ACC112 (cell line): Measurements from ENCODE around the gene AMDHD2.

ENCODE experiments used
- H2AFZ ChIP-seq: fragments of 200-600 bp; sonication (generic); one replicate; pipeline ENCODE4 v1.6.0; 2017; ENCODE audit warnings: antibody characterized with exemption, low read length; ENCODE audit not compliant: unreplicated experiment
- H3K27ac ChIP-seq: fragments of 200-600 bp; sonication (generic); 2 replicates; pipeline ENCODE4 v1.5.1; 2014; ENCODE audit warnings: low read depth, mild to moderate bottlenecking, antibody characterized with exemption, low read length, moderate library complexity
- H3K27me3 ChIP-seq: fragments of 200-600 bp; sonication (generic); 2 replicates; pipeline ENCODE4 v1.6.1; 2014; ENCODE audit warnings: mild to moderate bottlenecking, antibody characterized with exemption, low read length, moderate library complexity, mixed read lengths; ENCODE audit not compliant: insufficient read depth
- H3K36me3 ChIP-seq: fragments of 200-600 bp; sonication (generic); 2 replicates; pipeline ENCODE4 v1.6.1; 2016; ENCODE audit warnings: mild to moderate bottlenecking, antibody characterized with exemption, low read length, moderate library complexity, mixed read lengths; ENCODE audit not compliant: insufficient read depth
- H3K4me1 ChIP-seq: fragments of 200-600 bp; sonication (generic); one replicate; pipeline ENCODE4 v1.6.1; 2016; ENCODE audit warnings: low read length, mixed read lengths; ENCODE audit not compliant: insufficient read depth, unreplicated experiment, control insufficient read depth
- H3K4me3 ChIP-seq: fragments of 200-600 bp; sonication (generic); 2 replicates; pipeline ENCODE4 v1.5.1; 2014; ENCODE audit warnings: mild to moderate bottlenecking, low read depth, low read length
- H3K79me2 ChIP-seq: fragments of 200-600 bp; sonication (generic); one replicate; pipeline ENCODE4 v1.6.0; 2016; ENCODE audit warnings: low read length; ENCODE audit not compliant: control insufficient read depth, unreplicated experiment, insufficient read depth

The AMDHD2 gene

DNA sequence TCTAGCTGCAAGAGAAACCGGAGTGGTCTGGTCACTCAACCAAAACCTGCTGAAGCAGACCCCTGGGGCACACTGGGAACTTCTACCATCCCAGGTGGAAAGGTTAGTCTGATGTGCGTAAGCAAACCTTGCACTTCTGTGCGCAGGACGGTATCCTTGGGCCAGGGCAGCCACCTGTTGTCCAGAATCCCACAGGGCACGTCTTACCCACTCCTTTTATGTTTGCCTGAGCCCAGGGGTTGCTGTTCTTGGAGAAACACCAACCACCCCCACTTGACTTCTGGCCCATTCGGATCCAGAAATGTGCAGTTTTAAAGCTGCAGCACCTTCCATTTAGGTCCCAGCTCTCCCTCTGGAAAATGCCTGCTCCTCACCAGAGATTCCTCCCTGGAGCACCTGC, 26.6 kb upstream of the AMDHD2 start:
- H3K36me3 ChIP-seq: 0 out of 2 replicates have a peak, but pooled peaks cover 4% of the 10 kb centered on the region
- no peak overlapping the region for H2AFZ ChIP-seq
- peaks cover 6% of the 10 kb centered on the region for H3K4me1 ChIP-seq
- no peak overlapping the region for H3K4me3 ChIP-seq
- H3K27me3 ChIP-seq: no peaks in the 10 kb centered on the region
- H3K27ac ChIP-seq: no peak overlapping the region
- no peaks in the 10 kb centered on the region for H3K79me2 ChIP-seq

DNA sequence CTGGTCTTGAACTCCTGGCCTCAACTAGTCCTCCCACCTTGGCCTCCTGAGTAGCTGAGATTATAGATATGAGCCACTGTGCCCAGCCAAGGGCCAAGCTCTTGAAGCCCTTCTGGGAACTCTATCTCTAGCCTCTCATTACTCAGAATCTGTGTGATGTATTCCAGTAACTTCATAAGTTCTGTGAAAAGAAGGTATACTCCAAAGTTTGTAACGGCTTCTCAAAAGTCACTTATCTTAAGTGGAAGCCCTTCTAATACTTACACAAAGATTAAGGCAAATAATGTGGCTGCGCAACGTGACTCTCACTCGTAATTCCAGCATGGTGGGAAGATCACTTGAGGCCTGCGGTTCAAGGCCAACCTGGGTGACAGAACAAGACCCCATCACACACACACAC, 25.6 kb upstream of the AMDHD2 start:
- Histone ChIP-seq H3K27ac (no peak overlapping the region), H3K27me3 (no peaks in the 10 kb centered on the region), H3K79me2 (no peaks in the 10 kb centered on the region), H3K4me1 (peaks cover 6% of the 10 kb centered on the region), H3K4me3 (no peak overlapping the region), H3K36me3 (0 out of 2 replicates have a peak, but pooled peaks cover 4% of the 10 kb centered on the region), H2AFZ (no peak overlapping the region)

DNA sequence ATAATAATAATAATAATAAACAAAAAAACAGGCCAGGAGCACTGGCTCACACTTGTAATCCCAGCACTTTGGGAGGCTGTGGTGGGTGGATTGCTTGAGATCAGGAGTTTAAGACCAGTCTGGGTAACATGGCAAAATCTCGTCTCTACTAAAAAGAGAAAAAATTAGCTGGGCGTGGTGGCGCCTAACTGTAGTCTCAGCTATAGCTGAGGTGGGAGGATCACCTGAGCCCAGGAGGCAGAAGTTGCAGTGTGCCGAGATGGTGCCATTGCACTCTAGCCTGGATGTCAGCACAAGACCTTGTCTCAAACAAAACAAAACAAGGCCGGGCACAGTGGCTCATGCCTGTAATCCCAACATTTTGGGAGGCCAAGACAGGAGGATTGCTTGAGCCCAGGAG, 25.1 kb upstream of the AMDHD2 start:
- peaks cover 6% of the 10 kb centered on the region for H3K4me1 ChIP-seq

DNA sequence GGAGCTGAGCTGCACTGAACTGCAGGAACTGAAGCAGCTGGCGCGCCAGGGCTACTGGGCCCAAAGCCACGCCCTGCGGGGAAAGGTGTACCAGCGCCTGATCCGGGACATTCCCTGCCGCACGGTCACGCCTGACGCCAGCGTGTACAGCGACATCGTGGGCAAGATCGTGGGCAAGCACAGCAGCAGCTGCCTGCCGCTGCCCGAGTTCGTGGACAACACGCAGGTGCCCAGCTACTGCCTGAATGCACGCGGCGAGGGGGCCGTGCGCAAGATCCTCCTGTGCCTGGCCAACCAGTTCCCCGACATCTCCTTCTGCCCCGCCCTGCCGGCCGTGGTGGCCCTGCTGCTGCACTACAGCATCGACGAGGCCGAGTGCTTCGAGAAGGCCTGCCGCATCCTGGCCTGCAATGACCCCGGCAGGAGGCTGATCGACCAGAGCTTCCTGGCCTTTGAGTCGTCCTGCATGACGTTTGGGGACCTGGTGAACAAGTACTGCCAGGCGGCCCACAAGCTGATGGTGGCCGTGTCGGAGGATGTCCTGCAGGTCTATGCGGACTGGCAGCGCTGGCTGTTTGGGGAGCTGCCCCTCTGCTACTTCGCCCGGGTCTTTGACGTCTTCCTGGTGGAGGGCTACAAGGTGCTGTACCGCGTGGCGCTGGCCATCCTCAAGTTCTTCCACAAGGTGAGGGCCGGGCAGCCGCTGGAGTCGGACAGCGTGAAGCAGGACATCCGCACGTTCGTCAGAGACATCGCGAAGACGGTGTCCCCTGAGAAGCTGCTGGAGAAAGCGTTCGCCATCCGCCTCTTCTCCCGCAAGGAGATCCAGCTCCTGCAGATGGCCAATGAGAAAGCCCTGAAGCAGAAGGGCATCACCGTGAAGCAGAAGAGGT, 23.7 kb upstream of the AMDHD2 start:
- Histone ChIP-seq H2AFZ (no peak overlapping the region), H3K27ac (no peak overlapping the region), H3K79me2 (no peaks in the 10 kb centered on the region), H3K36me3 (0 out of 2 replicates have a peak, but pooled peaks cover 4% of the 10 kb centered on the region), H3K4me3 (no peak overlapping the region), H3K27me3 (no peaks in the 10 kb centered on the region), H3K4me1 (peaks cover 6% of the 10 kb centered on the region)

More for the DNA sequence above, 25.1 kb upstream of the AMDHD2 start:
- H3K27me3 ChIP-seq: no peaks in the 10 kb centered on the region
- H3K27ac ChIP-seq: no peak overlapping the region
- 0 out of 2 replicates have a peak, but pooled peaks cover 4% of the 10 kb centered on the region for H3K36me3 ChIP-seq
- no peaks in the 10 kb centered on the region for H3K79me2 ChIP-seq
- H2AFZ ChIP-seq: no peak overlapping the region
- H3K4me3 ChIP-seq: no peak overlapping the region

DNA sequence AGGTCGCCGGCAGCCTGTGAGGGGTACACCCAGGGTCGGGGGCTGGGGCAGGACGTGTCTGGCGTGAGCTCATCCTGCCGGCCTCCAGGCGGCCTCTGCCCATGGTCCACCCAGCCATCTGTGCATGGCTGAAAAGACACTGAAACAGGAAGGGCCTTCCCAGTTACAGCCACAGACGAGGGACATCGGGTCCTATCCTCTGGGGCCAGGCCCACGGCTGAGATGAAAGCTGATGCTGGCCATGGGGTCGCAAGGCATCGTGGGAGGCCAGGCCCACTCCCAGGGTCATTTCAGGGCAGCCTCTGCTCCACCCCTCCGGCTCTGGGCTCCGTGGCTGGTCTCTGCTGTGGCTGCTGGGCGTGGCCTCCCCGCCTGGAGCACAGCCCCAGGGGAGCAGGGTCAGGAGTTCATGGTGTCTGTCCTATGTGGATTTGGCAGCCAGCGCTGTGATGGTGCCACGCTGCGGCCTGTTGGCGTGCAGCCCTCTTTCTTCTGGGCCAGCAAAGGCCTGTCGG, 23.0 kb upstream of the AMDHD2 start:
- no peaks in the 10 kb centered on the region for H3K27me3 ChIP-seq
- no peak overlapping the region for H2AFZ ChIP-seq
- H3K4me3 ChIP-seq: no peak overlapping the region
- 0 out of 2 replicates have a peak, but pooled peaks cover 4% of the 10 kb centered on the region for H3K36me3 ChIP-seq
- no peak overlapping the region for H3K27ac ChIP-seq
- no peaks in the 10 kb centered on the region for H3K79me2 ChIP-seq
- peaks cover 6% of the 10 kb centered on the region for H3K4me1 ChIP-seq

DNA sequence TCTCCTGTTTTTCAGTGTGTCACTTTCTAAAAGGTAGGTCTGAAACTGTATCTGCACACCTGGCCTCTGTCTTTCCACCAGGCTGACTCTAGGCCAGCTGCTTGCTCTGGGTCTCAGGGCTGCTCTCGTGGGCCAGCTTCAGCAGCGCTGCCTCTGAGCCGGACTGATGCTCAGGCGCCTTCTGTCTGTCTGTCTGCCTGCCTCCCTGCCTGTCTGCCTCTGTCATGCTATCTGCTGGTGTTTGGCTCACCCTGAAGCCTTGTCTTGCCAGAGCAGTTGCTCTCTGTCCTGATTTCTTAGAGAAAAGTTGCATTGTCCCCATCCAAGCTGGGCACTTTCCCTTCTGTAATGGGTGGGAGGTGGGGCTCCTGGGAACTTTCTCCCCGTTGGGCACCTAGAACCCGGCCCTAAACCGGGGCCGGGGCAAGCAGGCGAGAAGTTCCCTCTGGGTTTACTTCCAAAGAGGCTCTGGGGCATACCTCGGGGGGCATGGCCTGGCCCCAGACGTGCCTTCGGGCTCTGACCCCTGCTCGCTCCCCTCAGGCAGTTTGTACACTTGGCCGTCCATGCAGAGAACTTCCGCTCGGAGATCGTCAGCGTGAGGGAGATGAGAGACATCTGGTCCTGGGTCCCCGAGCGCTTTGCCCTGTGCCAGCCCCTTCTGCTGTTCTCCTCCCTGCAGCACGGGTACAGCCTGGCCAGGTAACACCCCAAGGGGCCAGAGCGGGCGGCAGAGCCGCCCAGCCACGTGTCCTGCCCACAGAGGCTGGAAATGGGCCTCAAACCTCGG, 22.3 kb upstream of the AMDHD2 start:
- Histone ChIP-seq H3K4me3 (no peak overlapping the region), H3K36me3 (0 out of 2 replicates have a peak, but pooled peaks cover 4% of the 10 kb centered on the region), H2AFZ (no peak overlapping the region), H3K27me3 (no peaks in the 10 kb centered on the region), H3K79me2 (no peaks in the 10 kb centered on the region), H3K27ac (no peak overlapping the region), H3K4me1 (peaks cover 10% of the 10 kb centered on the region)

DNA sequence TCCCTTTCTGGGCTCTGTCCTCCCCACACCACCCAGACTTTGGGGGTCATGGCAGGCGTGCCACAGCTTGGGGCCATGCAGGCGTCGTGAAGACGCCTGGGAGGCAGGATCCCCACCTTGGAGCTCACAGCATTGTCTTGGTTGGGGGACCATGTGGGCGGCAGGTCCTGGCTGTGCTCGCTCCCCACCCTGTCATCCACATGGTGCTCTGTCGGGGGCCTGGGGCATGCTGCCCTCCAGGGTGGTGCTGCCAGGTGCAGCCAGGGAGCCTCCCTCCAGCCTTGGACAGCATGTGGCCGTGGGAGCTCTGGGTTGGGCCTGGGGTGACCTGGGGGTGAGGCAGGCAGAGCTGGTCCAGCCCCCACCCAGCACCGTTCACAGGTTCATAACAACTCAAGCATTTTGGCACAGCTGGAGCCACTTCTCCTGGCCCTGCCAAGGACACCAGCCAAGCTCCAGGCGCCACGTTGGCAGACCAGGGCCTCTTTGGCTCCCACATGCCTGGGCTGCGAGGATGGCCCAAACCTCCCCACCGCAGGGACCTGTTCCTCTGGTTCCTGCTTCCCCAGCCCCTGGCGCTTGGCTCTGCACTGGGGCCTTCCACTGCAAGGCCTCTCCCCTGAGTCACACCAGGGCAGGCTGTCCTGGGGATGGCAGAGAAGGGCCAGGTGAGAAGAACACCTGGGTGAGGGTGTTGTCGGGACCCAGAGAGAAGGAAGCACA, 21.5 kb upstream of the AMDHD2 start:
- H3K4me3 ChIP-seq: no peak overlapping the region
- H3K27me3 ChIP-seq: no peaks in the 10 kb centered on the region
- peaks cover 13% of the 10 kb centered on the region for H3K4me1 ChIP-seq
- no peak overlapping the region for H3K27ac ChIP-seq
- no peak overlapping the region for H2AFZ ChIP-seq
- no peaks in the 10 kb centered on the region for H3K79me2 ChIP-seq
- H3K36me3 ChIP-seq: 0 out of 2 replicates have a peak, but pooled peaks cover 4% of the 10 kb centered on the region

DNA sequence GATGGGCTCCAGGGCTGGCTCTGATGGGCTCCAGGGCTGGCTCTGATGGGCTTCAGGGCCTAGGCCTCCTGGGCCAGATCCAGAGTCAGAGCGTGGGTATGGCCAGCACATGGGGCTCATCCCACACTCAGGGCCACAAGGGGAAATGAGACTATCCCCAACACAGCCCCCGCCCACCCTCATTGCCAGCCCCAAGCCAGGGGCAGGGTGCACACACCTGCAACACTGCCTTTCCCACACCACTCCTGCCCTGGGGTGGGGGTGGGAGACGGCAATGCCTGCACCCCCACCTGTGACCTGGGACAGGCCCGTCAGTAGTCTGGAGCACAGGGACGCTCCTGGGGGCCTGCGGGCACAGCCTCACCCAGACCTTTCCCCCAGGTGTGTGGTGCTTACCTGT, 20.7 kb upstream of the AMDHD2 start:
- Histone ChIP-seq H3K36me3 (0 out of 2 replicates have a peak, but pooled peaks cover 4% of the 10 kb centered on the region), H3K79me2 (no peaks in the 10 kb centered on the region), H2AFZ (no peak overlapping the region), H3K27me3 (no peaks in the 10 kb centered on the region), H3K4me1 (peaks cover 13% of the 10 kb centered on the region), H3K27ac (no peak overlapping the region), H3K4me3 (no peak overlapping the region)

DNA sequence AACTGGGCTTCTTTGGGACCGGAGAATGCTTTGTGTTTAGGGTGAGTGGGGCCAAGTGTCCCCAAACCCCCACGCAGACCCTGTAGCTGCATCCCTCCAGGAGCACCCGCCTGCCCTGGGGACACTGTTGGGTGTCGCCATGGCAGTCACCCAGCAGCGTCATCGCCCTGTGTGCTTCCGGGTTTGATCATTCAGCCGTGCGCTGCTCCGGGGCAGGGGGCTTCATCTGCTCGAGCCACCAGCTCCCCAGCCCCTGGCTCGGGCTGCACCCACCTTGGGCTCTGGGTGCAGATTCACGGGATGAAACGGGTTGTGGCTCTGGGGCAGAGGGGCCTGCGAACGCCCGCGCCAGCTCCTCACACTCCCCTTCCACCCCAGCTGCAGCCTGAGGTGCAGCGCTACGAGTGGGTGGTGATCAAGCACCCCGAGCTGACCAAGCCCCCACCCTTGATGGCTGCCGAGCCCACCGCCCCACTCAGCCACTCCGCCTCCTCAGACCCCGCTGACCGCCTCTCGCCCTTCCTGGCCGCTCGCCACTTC, 20.2 kb upstream of the AMDHD2 start:
- H3K4me3 ChIP-seq: no peak overlapping the region
- H3K79me2 ChIP-seq: no peaks in the 10 kb centered on the region
- 0 out of 2 replicates have a peak, but pooled peaks cover 4% of the 10 kb centered on the region for H3K36me3 ChIP-seq
- peaks cover 13% of the 10 kb centered on the region for H3K4me1 ChIP-seq
- no peak overlapping the region for H3K27ac ChIP-seq
- no peaks in the 10 kb centered on the region for H3K27me3 ChIP-seq
- H2AFZ ChIP-seq: no peak overlapping the region

DNA sequence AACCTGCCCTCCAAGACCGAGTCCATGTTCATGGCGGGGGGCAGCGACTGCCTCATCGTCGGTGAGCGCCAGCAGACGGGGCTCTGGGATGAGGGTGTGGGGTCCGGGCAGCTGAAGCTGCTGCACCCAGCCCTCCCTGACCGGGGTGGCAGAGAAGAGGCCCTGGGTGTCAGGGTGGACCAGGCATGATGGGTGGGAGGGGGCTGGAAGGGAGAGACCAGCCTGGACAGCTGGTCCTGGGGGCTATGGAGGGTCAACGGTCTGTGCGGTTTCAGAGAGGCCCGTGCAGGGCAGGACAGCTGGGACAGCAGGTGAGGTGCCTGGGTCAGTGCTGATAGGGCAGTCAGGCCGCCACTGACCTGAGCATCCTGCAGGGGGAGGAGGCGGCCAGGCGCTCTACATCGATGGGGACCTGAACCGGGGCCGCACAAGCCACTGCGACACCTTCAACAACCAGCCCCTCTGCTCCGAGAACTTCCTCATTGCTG, 19.7 kb upstream of the AMDHD2 start:
- H3K27me3 ChIP-seq: no peaks in the 10 kb centered on the region
- H3K4me3 ChIP-seq: no peak overlapping the region
- H3K79me2 ChIP-seq: no peaks in the 10 kb centered on the region
- no peak overlapping the region for H3K27ac ChIP-seq
- 0 out of 2 replicates have a peak, but pooled peaks cover 4% of the 10 kb centered on the region for H3K36me3 ChIP-seq
- H3K4me1 ChIP-seq: peaks cover 13% of the 10 kb centered on the region
- H2AFZ ChIP-seq: no peak overlapping the region
